WERI-Rb-1 (cell line): ENCODE data around the gene ATXN7L1.

ENCODE experiments used
- DNase-seq: peaks from one replicate; pipeline ENCODE4 v3.0.0-alpha.2; 2020
- H3K27ac ChIP-seq: fragments of 250-450 bp; sonication (Bioruptor Pico); 2 replicates; pipeline ENCODE4 v1.5.1; 2020; ENCODE audit warnings: mild to moderate bottlenecking, moderate library complexity
- H3K27me3 ChIP-seq: fragments of 250-450 bp; sonication (Bioruptor Pico); 2 replicates; pipeline ENCODE4 v1.5.1; 2021; ENCODE audit warnings: mild to moderate bottlenecking, low read depth, moderate library complexity; ENCODE audit not compliant: insufficient read depth, severe bottlenecking
- H3K36me3 ChIP-seq: fragments of 250-450 bp; sonication (Bioruptor Pico); 2 replicates; pipeline ENCODE4 v1.5.1; 2020; ENCODE audit warnings: mild to moderate bottlenecking, moderate library complexity
- H3K4me3 ChIP-seq: 2 replicates; pipeline ENCODE4 v1.5.1; 2011; ENCODE audit warnings: low read depth, mild to moderate bottlenecking, control low read depth, low read length
- H3K9me3 ChIP-seq: fragments of 250-450 bp; sonication (Bioruptor Pico); 2 replicates; pipeline ENCODE4 v1.5.1; 2021; ENCODE audit warnings: mild to moderate bottlenecking, moderate library complexity; ENCODE audit not compliant: severe bottlenecking
- TF ChIP-seq, protein P1 (sequence below): IDR thresholded peaks from 2 replicates; pipeline ENCODE4 v1.5.1; 2011; ENCODE audit warnings: low read depth, mild to moderate bottlenecking, control low read depth, inconsistent platforms, low read length

ATXN7L1 gene

GRCh38 chr7:105623906-105624305, 252.5 kb downstream of the ATXN7L1 start:
- peaks cover 4% of the 10 kb centered on the region for H3K36me3 ChIP-seq
- H3K9me3 ChIP-seq = peaks cover 3% of the 10 kb centered on the region
- H3K27ac ChIP-seq = no peak overlapping the region
- H3K27me3 ChIP-seq = no peaks in the 10 kb centered on the region
- TF ChIP-seq, protein P1, sequence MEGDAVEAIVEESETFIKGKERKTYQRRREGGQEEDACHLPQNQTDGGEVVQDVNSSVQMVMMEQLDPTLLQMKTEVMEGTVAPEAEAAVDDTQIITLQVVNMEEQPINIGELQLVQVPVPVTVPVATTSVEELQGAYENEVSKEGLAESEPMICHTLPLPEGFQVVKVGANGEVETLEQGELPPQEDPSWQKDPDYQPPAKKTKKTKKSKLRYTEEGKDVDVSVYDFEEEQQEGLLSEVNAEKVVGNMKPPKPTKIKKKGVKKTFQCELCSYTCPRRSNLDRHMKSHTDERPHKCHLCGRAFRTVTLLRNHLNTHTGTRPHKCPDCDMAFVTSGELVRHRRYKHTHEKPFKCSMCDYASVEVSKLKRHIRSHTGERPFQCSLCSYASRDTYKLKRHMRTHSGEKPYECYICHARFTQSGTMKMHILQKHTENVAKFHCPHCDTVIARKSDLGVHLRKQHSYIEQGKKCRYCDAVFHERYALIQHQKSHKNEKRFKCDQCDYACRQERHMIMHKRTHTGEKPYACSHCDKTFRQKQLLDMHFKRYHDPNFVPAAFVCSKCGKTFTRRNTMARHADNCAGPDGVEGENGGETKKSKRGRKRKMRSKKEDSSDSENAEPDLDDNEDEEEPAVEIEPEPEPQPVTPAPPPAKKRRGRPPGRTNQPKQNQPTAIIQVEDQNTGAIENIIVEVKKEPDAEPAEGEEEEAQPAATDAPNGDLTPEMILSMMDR = no peak
- no peak for DNase-seq
- no peak overlapping the region for H3K4me3 ChIP-seq

GRCh38 chr7:105623378-105623777, 253.0 kb downstream of the ATXN7L1 start:
- Histone ChIP-seq H3K9me3 (peaks cover 3% of the 10 kb centered on the region), H3K27me3 (no peaks in the 10 kb centered on the region), H3K36me3 (peaks cover 4% of the 10 kb centered on the region), H3K4me3 (no peak overlapping the region), H3K27ac (no peak overlapping the region)
- TF ChIP-seq, protein P1 = no peak
- DNase-seq = peak; percentile 33

DNA sequence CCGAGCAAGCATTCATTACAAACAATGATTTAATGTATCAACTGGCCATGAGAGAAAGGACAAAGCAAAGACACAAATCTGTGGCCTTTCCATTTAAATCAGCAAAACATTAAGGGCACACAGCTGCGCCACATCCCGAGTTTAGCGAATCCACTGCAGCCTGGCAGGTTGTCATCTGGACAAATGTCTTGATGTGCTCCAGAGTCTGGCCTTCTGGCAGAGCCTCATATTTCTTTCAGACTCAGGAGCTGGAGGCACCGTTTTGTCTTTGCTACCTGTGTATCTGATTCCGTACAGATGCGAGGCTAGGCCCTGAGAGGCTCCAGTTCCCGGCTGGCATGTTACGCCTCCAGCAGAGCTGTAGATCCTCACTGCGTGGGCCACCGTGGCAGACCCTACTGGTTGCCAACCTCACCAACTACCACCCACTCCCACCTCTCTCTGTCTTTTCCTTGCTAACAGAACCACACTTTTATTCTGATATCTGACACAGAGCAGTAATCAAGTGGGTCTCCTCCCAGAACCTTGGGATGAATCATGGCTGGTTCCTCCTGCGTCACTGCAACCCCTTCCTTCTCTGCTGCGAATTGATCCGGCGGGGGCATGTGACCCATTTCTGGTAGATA, 254.2 kb downstream of the ATXN7L1 start:
- Histone ChIP-seq H3K27me3 (no peaks in the 10 kb centered on the region), H3K4me3 (no peak overlapping the region), H3K27ac (no peak overlapping the region), H3K36me3 (peaks cover 4% of the 10 kb centered on the region), H3K9me3 (peaks cover 3% of the 10 kb centered on the region)
- DNase-seq = no peak
- TF ChIP-seq, protein P1 = no peak

DNA sequence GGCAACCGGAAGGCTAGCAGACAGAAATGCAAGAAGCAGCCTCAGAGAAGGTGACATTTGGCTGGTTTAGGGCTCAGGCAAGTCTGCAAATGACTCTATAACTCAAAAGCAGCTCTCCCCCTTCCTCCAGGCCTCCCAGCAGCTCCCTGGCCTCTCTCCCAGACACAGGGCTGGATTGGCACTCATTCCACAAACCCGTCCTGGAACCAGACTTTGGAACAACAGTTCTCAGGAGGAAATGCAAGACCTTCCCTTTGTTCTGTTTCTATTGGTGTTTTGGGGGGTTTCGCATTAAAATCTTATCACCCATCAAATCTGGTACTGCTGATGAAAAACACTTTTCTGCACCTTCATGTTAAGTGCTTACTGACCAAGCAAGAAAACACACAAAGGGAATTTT, 254.8 kb downstream of the ATXN7L1 start:
- Histone ChIP-seq H3K4me3 (no peak overlapping the region), H3K36me3 (peaks cover 4% of the 10 kb centered on the region), H3K27me3 (no peaks in the 10 kb centered on the region), H3K9me3 (peaks cover 3% of the 10 kb centered on the region), H3K27ac (no peak overlapping the region)
- TF ChIP-seq, protein P1 = no peak
- no peak for DNase-seq

GRCh38 chr7:105621176-105621575, 255.2 kb downstream of the ATXN7L1 start:
- DNase-seq = no peak
- Histone ChIP-seq H3K36me3 (peaks cover 4% of the 10 kb centered on the region), H3K27me3 (no peaks in the 10 kb centered on the region), H3K4me3 (no peak overlapping the region), H3K27ac (no peak overlapping the region), H3K9me3 (peaks cover 3% of the 10 kb centered on the region)
- TF ChIP-seq, protein P1 = no peak

GRCh38 chr7:105619590-105619989, 256.8 kb downstream of the ATXN7L1 start:
- no peaks in the 10 kb centered on the region; the same call in 1 of the 2 replicates for H3K36me3 ChIP-seq

More at GRCh38 chr7:105619590-105619989, 256.8 kb downstream of the ATXN7L1 start:
- Histone ChIP-seq H3K27ac (no peak overlapping the region), H3K4me3 (no peak overlapping the region), H3K9me3 (no peaks in the 10 kb centered on the region), H3K27me3 (no peaks in the 10 kb centered on the region)
- TF ChIP-seq, protein P1 = no peak
- DNase-seq = no peak
